Adrenal gland (tissue), 5 donors: ENCODE measurements around the gene PIAS2.

ENCODE experiments used
- POLR2A ChIP-seq, 2 donors: fragments of 450-650 bp; IDR thresholded peaks; one replicate each; pipeline ENCODE4 v1.6.1; 2017; ENCODE audit warnings: antibody characterized with exemption in 2 of 2, mild to moderate bottlenecking in 2 of 2, moderate library complexity in 1 of 2
- TF ChIP-seq, protein P1 (sequence below), 6 experiments: fragments of 450-650 bp in 4 of 6; fragments of 200-600 bp in 2 of 6; sonication (generic) in 1 of 6; IDR thresholded peaks; 1 replicate in 5 of 6; 2 replicates in 1 of 6; pipeline versions ENCODE4 v1.5.1 to v1.8.0; 2016 to 2021; ENCODE audit warnings: antibody characterized with exemption in 6 of 6, mild to moderate bottlenecking in 2 of 6, moderate library complexity in 1 of 6
- donor health status: DM: no; HTN: no; CAD: no.

DNA sequence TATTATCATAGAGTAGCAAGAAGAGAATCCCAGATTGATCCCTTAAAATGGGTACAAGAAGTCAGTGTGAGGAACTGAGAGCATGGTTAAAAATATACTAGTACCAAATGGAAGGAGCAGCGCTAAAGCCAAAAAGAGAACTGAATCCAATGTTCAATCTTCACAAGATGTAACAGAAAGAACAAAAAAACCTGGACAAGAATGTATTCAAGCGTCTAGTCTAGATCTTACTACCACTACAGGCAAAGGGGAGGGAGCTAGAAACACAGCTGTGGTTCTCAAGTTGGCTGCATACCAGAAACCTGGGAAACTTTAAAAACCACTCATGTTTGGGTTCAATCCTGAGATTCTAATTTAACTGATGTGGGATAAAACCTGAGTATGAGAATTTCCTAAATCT is 57.5 kb downstream of the PIAS2 start:
- TF ChIP-seq, protein P1, sequence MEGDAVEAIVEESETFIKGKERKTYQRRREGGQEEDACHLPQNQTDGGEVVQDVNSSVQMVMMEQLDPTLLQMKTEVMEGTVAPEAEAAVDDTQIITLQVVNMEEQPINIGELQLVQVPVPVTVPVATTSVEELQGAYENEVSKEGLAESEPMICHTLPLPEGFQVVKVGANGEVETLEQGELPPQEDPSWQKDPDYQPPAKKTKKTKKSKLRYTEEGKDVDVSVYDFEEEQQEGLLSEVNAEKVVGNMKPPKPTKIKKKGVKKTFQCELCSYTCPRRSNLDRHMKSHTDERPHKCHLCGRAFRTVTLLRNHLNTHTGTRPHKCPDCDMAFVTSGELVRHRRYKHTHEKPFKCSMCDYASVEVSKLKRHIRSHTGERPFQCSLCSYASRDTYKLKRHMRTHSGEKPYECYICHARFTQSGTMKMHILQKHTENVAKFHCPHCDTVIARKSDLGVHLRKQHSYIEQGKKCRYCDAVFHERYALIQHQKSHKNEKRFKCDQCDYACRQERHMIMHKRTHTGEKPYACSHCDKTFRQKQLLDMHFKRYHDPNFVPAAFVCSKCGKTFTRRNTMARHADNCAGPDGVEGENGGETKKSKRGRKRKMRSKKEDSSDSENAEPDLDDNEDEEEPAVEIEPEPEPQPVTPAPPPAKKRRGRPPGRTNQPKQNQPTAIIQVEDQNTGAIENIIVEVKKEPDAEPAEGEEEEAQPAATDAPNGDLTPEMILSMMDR (IDR thresholded peaks at IDR 0.05): no peak
- no peak for TF ChIP-seq POLR2A (IDR thresholded peaks at IDR 0.05)
